Measurements from ENCODE around the gene LBHD1. TPM values are rescaled to one million over a fixed set of nuclear protein-coding genes. Genes with fewer than 3 reads are reported as not detected.

Gene LBHD1
- total RNA-seq, 2 experiments from 2014 or later, result 21.3 to 24.6 TPM

GRCh38 chr11:62676698-62677097, 4.6 kb upstream of the LBHD1 start:
- ChIA-PET CTCF (interaction anchor here (0.5 to 1.7 kb wide), 4 partner anchors 17 to 111 kb away, joined by 3 to 5 read pairs (median 3); no protein-coding TSS in a partner anchor), POLR2A (interaction anchor here (0.7 to 2.2 kb wide), 2 partner anchors 12 to 77 kb away, joined by 3 to 8 read pairs; partner anchors contain the start of genes C11orf98, CSKMT and ZBTB3)

DNA sequence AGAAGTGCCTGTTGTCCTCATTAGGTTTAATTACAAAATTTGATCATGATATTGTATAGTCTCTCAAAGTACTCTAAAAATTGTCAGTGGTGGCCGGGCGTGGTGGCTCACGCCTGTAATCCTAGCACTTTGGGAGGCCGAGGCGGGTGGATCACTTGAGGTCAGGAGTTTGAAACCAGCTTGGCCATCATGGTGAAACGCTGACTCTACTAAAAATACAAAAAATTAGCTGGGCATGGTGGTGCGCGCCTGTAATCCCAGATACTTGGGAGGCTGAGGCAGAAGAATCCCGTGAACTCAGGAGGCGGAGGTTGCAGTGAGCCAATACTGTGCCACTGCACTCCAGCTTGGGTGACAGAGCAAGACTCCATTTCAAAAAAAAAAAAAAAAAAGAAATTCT, 3.3 kb upstream of the LBHD1 start:
- CTCF ChIA-PET, result interaction anchor here (1.3 kb wide), 1 partner anchor 19 kb away, joined by 3 read pairs; no protein-coding TSS in a partner anchor
- POLR2A ChIA-PET, result interaction anchor here (0.6 to 2.2 kb wide), 2 partner anchors 10 to 30 kb away, joined by 3 to 8 read pairs; partner anchors contain the start of genes C11orf98 and CSKMT

DNA sequence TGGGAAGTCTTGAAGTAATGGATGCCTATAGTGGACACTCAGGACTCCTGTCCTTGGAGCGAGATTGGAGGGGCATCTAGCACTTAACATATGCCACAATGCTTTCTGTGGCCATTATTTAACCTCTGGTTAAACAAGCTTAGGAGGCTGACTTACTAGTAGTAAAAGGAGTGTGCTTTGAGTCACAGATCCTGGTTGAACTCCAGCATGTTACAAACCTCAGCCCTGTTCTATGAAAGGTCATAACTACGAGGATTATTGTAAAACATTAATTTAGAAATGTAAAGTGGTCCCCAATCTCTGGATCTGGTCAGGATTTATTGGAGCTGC, 1.1 kb upstream of the LBHD1 start:
- ChIA-PET POLR2A (interaction anchor here (0.6 to 2.1 kb wide), 4 partner anchors 8 to 167 kb away, joined by 3 to 7 read pairs (median 5); partner anchors contain the start of genes C11orf98, CSKMT and INTS5), CTCF (interaction anchor here (0.7 to 1.6 kb wide), 8 partner anchors 8 to 271 kb away, joined by 3 to 4 read pairs (median 4); partner anchors contain the start of genes C11orf98 and CSKMT)

DNA sequence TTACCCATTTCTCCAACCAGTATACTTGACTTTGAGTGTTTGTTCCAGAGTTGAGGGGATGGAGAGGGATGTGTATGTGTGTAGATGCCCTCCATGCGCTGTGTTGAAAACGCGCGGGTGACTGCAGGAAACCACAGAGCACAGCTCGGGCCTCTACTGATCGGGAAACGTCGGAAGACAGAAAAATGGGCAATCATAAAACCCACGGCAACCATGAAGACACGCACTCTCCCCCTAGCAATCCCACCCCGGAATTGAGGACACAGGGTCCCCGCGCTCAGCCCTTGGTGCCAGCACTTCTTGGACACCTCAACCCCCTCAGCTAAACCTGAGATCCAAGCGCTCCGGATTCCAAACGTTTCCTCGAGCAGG, 845 bp downstream of the LBHD1 start:
- POLR2A ChIA-PET, result interaction anchor here (0.7 to 2.5 kb wide), 16 partner anchors 8 to 184 kb away, joined by 3 to 29 read pairs (median 6); partner anchors contain the start of genes GANAB, HNRNPUL2, INTS5 and MTA2
- CTCF ChIA-PET, result interaction anchor here (0.6 to 1.7 kb wide), 6 partner anchors 21 to 232 kb away, joined by 3 to 4 read pairs (median 3); partner anchors contain the start of gene TMEM179B

DNA sequence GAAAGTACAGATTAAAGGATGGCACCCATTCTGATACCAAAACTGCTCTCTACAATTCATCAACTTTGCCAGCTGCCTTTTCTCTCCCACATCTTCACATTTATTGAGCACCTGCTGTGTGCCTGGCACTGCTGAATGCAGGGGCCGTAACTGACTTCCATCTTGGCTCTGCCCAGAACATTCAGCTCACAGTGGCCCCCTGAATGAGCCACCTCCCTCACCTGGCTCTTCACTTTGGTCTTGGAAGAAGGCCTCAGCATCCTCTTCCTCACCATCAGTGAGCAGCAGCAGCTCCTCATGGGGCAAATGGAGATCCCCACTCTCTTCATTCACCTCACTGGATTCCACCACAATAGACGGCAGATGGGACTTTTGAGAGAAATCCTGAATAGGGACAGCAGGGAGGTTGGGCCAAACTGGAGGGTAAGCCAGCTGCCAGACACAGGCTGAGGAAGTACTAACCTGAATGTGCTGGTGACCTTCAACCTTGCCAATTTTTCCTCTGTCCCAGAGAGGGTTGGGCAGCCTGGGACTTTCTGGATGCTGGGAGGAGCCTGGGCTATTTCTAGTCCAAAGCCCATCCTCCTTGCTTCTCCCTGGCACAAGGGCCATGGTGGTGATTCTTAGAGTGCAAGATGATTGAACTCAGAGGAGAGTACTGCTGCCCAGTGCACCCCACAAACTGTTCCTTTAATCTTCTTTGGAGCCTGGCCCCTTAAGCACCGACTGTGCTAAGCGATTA, 2.5 kb downstream of the LBHD1 start:
- ChIA-PET POLR2A (interaction anchor here (1.0 to 1.2 kb wide), 2 partner anchors 17 to 34 kb away, joined by 3 to 4 read pairs; partner anchors contain the start of gene INTS5), CTCF (interaction anchor here (1.0 to 1.6 kb wide), 4 partner anchors 11 to 117 kb away, joined by 3 to 8 read pairs (median 4); partner anchors contain the start of gene INTS5)

DNA sequence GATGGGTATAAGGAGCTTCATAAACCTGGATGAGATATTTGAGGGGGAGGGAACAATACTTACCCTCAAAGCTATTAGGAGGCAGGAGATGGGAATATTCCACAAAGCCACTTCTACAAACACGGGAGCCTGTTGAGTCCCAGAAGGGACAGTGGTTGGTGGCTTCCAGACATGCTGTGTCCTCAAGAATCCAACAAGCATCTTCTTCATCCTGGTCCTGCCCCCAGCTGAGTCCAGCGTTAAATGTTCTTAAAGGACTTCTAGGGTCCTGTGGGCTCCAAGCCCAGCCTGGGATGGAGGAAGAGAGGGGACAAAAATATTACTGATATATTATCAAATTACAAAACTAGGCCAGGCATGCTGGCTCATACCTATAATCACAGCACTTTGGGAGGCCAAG, 4.6 kb downstream of the LBHD1 start:
- ChIA-PET POLR2A (interaction anchor here (1.0 to 4.0 kb wide), 3 partner anchors 20 to 76 kb away, joined by 3 to 45 read pairs (median 5); partner anchors contain the start of genes GANAB, MTA2 and TUT1), CTCF (interaction anchor here (0.5 to 1.6 kb wide), 4 partner anchors 56 to 243 kb away, joined by 3 to 4 read pairs (median 4); no protein-coding TSS in a partner anchor)

DNA sequence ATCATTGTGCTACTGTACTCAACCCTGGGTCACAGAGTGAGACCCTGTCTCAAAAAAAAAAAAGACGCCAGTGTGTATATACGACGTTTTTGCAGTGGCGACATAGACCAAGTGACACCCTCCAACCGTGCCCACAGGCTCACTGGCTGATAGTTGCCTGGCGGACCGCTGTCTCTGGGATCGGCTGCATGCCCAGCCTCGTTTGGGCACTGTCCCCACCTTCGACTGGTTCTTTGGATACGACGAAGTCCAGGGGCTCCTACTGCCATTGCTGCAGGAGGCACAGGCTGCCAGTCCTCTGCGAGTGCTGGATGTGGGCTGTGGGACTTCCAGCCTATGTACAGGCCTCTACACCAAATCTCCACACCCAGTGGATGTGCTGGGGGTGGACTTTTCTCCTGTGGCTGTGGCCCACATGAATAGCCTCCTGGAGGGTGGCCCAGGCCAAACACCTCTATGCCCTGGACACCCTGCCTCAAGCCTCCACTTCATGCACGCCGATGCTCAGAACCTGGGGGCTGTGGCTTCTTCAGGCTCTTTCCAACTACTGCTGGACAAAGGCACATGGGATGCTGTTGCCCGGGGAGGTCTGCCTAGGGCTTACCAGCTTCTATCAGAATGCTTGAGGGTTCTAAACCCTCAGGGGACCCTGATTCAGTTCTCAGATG, 5.7 kb downstream of the LBHD1 start:
- POLR2A ChIA-PET, result interaction anchor here (0.5 to 4.0 kb wide), 11 partner anchors 19 to 177 kb away, joined by 3 to 45 read pairs (median 7); partner anchors contain the start of genes B3GAT3, EEF1G, EML3 and GANAB
- CTCF ChIA-PET, result interaction anchor here (1.0 to 2.0 kb wide), 5 partner anchors 12 to 75 kb away, joined by 3 to 10 read pairs (median 8); partner anchors contain the start of genes GANAB, INTS5, TUT1 and UBXN1

DNA sequence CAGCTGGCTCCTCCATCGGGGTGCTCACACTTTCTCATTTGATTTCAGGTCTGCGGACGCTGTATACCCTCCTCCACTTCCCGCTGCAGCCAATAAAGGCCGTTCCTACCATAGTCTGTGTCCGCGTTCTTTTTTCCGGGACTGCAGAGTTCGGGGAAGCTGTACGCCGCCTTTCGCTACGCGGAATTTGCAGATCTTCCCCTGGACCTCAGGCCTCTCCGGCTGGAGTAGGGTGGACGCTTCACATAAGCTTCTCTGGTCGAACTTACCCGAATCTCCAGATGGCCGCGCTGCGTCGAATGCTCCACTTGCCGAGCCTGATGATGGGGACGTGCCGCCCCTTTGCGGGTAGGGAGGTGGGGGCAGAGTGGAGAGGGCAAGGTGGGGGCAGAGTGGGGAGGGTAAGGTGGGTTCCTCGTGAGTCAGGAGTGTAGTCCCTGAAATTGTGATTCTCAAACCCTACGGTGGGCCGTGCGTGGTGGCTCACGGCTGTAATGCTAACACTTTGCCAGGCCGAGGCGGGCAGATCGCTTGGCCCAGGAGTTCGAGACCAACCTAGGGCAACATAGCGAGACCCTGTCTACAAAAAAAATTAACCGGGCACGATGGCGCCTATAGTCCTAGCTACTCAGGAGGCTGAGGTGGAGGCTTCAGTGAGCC, 6.3 kb downstream of the LBHD1 start:
- POLR2A ChIA-PET, result interaction anchor here (0.7 to 4.0 kb wide), 29 partner anchors 8 to 190 kb away, joined by 3 to 45 read pairs (median 5); partner anchors contain the start of genes B3GAT3, EEF1G, EML3 and GANAB

GRCh38 chr11:62665075-62665598, 6.9 kb downstream of the LBHD1 start, which contains the start of the genes C11orf98 and CSKMT:
TSS of gene C11orf98 (minus strand) at chr11:62665210. CDS start at chr11:62665169, 41 bp downstream.
TSS of gene CSKMT (plus strand) at chr11:62665312. CDS start at chr11:62665880, 568 bp downstream.
- POLR2A ChIA-PET, result interaction anchor here (0.5 to 4.0 kb wide), 33 partner anchors 8 to 997 kb away, joined by 3 to 45 read pairs (median 5); partner anchors contain the start of genes B3GAT3, EEF1G, EML3 and GANAB
- CTCF ChIA-PET, result interaction anchor here (0.6 to 2.0 kb wide), 13 partner anchors 9 to 241 kb away, joined by 3 to 10 read pairs (median 4); partner anchors contain the start of genes B3GAT3, GANAB, INTS5 and TUT1

More for the DNA sequence above, 6.3 kb downstream of the LBHD1 start:
- CTCF ChIA-PET, result interaction anchor here (0.6 to 2.0 kb wide), 12 partner anchors 8 to 241 kb away, joined by 3 to 10 read pairs (median 4); partner anchors contain the start of genes B3GAT3, GANAB, INTS5 and TUT1

GRCh38 chr11:62664405-62665074, 7.5 kb downstream of the LBHD1 start:
- ChIA-PET POLR2A (interaction anchor here (0.5 to 4.0 kb wide), 34 partner anchors 9 to 997 kb away, joined by 3 to 45 read pairs (median 5); partner anchors contain the start of genes B3GAT3, EEF1G, EML3 and GANAB), CTCF (interaction anchor here (0.6 to 2.0 kb wide), 14 partner anchors 9 to 240 kb away, joined by 3 to 10 read pairs (median 4); partner anchors contain the start of genes B3GAT3, GANAB, INTS5 and TUT1)

- POLR2A ChIA-PET, result interaction anchor here (0.5 to 2.4 kb wide), 2 partner anchors 8 to 11 kb away, joined by 3 to 12 read pairs; partner anchors contain the start of genes C11orf98 and CSKMT
- CTCF ChIA-PET, result interaction anchor here (0.9 to 1.2 kb wide), 2 partner anchors 9 to 12 kb away, joined by 3 read pairs; no protein-coding TSS in a partner anchor
Observed at GRCh38 chr11:62656796-62657429, 15.2 kb downstream of the LBHD1 start.

GRCh38 chr11:62654297-62654696, 17.8 kb downstream of the LBHD1 start:
- ChIA-PET POLR2A (interaction anchor here (0.6 to 1.3 kb wide), 3 partner anchors 13 to 686 kb away, joined by 3 to 5 read pairs (median 4); no protein-coding TSS in a partner anchor), CTCF (interaction anchor here (0.6 to 0.9 kb wide), 2 partner anchors 19 to 43 kb away, joined by 3 to 4 read pairs; no protein-coding TSS in a partner anchor)

DNA sequence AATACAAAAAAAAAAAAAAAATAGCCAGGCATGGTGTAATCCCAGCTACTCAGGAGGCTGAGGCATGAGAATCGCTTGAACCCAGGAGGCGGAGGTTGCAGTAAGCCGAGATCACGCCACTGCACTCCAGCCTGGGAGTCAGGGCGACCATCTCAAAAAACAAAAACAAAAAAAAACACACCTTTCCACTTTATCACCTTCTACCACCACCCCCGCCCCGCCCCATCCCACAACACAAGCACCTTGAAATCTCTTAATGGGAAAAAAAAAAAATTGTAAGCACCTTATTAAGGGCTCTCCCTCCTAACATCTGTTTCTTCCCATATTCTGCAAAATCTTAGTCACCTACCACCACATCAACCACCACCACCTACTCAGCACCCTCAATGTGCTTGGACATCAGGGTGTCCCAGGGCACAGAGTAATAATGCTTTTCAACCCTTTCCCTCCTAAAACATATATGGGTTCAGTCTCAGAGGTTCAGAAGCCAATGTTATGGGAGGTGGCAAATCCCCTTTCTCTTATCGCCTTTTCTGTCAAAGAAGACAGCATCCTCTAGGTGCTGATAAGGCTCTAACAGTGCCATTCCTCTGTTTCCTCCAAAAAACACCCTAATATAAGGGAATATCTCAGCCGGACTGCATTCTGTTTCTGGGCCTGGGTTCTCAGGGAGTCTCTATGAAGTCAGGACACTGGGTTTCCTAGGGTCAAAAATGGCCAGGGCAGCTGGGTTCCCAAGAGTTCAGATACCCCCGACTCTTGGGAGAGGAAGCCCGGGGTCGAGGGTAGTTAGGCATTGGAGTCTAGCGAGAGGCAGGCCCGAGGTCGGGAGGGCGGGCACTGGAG, 19.7 kb downstream of the LBHD1 start:
- ChIA-PET CTCF (interaction anchor here (0.8 to 1.0 kb wide), 5 partner anchors 11 to 60 kb away, joined by 3 to 8 read pairs (median 3); partner anchors contain the start of genes B3GAT3, C11orf98 and CSKMT), POLR2A (interaction anchor here (1.0 to 1.4 kb wide), 7 partner anchors 10 to 225 kb away, joined by 4 to 19 read pairs (median 5); partner anchors contain the start of genes B3GAT3, C11orf98, CSKMT and LBHD1)

GRCh38 chr11:62650283-62650682, 21.8 kb downstream of the LBHD1 start:
- ChIA-PET POLR2A (interaction anchor here (5.1 kb wide), 1 partner anchor 16 kb away, joined by 45 read pairs; the partner anchor contains the start of genes C11orf98 and CSKMT), CTCF (interaction anchor here (0.6 to 1.6 kb wide), 3 partner anchors 15 to 57 kb away, joined by 3 to 5 read pairs (median 3); partner anchors contain the start of genes C11orf98, CSKMT, LBHD1 and UQCC3)

- POLR2A ChIA-PET, result interaction anchor here (5.1 kb wide), 1 partner anchor 17 kb away, joined by 45 read pairs; the partner anchor contains the start of genes C11orf98 and CSKMT
Observed at GRCh38 chr11:62649486-62649885, 22.6 kb downstream of the LBHD1 start.

More at GRCh38 chr11:62649486-62649885, 22.6 kb downstream of the LBHD1 start:
- CTCF ChIA-PET, result interaction anchor here (1.3 to 2.1 kb wide), 3 partner anchors 38 to 58 kb away, joined by 4 to 6 read pairs (median 5); partner anchors contain the start of gene TUT1

Measured in activated CD8-positive, alpha-beta memory T cell treated with anti-CD3 and anti-CD28 coated beads for 36 hours (primary cell).